GM19468 (cell line): Measurements from ENCODE around the gene VAV2.

ENCODE experiments used
- ATAC-seq: cut with Tn5 transposase; IDR thresholded peaks from one replicate; pipeline ENCODE4 v1.9.1; 2021; ENCODE audit warnings: mild to moderate bottlenecking, moderate library complexity, moderate number of reproducible peaks; ENCODE audit not compliant: unreplicated experiment; ENCODE audit errors: extremely low read depth

The VAV2 gene

GRCh38 chr9:133713150-133713959 is 278.8 kb downstream of the VAV2 start:
- no peak for ATAC-seq

GRCh38 chr9:133712221-133713100 is 279.7 kb downstream of the VAV2 start:
- ATAC-seq = no peak
